Mesenteric fat pad (tissue), 1 donor: ENCODE measurements around the gene NTRK1. TPM values are rescaled to one million over a fixed set of nuclear protein-coding genes. Genes with fewer than 3 reads are reported as not detected.
"Not testable (repeated sequence)": the region's sequence is repeated elsewhere in the genome, so short reads cannot be mapped to it uniquely, and the experiment has no call there.

ENCODE experiments used
- DNase-seq: peaks from one replicate; pipeline ENCODE4 v3.0.0-alpha.2; 2020; ENCODE audit warnings: low spot score
- total RNA-seq: library from RNA; stranded (reverse); fragmentation: NEBNext Ultra II Directional; extraction: Animal tissue kit (Norgen Biotek cat#: 25700); gene quantifications from one replicate; pipeline ENCODE4 v1.2.1, GENCODE V29; 2021
- donor health status: DM: yes; HTN: yes; CAD: no.

NTRK1 gene
- total RNA-seq, 1 donor from 2014 or later: 1.8 TPM

DNA sequence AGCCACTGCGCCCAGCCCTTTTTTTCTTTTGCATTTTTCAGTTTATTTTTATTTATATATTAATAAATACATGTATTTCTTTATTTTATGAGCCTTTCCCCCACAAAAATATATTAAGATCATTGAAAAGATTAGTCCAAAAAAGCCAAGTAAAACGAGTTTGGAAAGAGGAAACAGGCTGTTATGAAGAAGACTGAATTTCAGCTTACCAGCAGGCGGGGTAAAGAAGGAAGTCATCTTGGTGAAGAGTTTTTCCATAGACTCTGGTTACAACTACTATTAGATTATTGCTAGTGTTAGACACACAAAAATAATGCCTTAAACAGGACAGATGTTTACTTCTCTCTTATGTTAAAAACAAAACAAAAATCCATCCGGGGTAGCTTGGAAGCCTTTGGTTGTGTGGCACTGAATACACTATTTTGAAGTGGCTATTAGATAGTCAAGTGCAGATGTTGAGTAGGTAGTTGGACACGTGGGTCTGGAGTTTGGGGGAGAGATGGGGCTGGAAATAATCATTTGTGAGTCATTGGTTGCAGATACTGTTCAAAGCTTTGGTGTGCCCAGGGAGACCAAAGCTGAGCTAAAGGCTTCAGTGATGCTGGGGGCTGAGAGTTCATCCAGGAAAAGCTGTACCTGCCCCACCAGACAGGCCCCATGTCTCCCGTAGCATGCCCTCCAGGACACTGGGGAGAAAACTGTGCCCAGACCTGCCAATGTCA is 51.1 kb downstream of the NTRK1 start:
- no peak for DNase-seq

DNA sequence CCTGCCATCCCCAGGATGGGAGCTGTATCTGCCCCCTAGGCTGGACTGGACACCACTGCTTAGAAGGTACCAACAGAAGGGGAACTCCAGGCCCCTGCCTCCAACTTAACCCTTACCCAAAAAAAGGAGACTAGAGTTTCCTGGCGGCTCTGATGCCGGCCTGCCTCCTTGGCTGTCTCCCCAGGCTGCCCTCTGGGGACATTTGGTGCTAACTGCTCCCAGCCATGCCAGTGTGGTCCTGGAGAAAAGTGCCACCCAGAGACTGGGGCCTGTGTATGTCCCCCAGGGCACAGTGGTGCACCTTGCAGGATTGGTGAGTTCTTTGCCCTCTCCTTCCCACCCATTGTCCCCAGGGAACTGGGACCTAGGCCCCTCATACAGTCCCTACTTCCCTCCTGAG is 51.6 kb downstream of the NTRK1 start:
- no peak for DNase-seq

DNA sequence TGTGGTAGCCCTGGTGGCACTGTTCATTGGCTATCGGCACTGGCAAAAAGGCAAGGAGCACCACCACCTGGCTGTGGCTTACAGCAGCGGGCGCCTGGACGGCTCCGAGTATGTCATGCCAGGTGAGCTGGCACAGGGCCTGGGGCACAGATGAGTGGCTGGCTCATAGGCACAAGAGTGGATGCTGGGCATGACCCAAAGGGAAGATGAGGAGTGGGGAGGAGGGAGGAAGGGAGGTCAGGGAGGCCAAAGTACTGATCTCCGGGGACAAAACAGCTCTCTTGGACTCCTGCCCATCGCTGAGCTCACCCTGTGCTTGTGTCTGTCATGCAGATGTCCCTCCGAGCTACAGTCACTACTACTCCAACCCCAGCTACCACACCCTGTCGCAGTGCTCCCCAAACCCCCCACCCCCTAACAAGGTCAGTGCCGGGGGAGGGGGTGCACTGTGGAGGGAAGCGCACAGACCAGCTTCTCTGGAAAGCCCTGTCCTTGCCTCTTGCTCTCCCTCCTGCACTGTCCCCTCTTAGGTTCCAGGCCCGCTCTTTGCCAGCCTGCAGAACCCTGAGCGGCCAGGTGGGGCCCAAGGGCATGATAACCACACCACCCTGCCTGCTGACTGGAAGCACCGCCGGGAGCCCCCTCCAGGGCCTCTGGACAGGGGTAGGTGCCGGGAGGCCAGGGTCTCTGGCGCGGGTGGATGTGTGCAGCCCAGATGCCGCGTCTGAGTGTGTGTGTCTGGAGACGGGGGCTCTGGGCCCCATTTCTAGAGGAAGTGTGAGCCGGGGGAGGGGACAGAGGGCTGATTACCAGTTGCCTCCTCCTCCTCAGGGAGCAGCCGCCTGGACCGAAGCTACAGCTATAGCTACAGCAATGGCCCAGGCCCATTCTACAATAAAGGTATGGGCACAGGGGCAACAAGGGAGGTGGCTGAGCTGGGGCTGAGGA is 52.5 kb downstream of the NTRK1 start:
- DNase-seq: no peak

DNA sequence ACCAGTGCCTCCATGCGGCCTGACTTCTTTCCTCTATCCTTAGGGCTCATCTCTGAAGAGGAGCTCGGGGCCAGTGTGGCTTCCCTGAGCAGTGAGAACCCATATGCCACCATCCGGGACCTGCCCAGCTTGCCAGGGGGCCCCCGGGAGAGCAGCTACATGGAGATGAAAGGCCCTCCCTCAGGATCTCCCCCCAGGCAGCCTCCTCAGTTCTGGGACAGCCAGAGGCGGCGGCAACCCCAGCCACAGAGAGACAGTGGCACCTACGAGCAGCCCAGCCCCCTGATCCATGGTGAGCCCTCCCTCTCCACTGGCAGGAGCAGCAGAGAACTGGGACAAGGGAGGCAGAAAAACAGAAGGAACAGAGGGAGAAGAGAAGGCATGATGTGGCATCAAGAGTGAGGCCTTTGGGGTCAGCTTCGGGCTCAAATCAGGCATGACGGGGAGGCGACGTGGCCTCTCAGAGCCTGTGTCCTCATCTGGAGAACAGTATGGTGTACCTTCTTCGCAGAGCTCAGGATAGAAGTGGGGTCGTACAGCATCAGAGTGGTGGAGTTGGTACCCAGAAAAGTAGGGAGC is 53.2 kb downstream of the NTRK1 start:
- no peak for DNase-seq

DNA sequence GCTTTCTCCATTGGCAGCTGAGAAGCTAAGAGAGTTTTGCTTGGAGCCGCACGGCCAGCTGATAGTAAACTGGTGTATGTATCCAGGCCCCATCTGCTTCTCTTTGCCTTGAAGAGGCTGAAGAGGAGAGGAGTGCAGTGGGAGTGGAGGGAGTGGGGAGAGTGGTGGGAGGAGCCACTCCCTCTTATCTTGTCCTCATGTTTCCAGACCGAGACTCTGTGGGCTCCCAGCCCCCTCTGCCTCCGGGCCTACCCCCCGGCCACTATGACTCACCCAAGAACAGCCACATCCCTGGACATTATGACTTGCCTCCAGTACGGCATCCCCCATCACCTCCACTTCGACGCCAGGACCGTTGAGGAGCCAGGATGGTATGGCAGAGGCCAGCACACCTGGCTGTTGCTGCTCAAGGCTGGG is 53.8 kb downstream of the NTRK1 start:
- DNase-seq: no peak

DNA sequence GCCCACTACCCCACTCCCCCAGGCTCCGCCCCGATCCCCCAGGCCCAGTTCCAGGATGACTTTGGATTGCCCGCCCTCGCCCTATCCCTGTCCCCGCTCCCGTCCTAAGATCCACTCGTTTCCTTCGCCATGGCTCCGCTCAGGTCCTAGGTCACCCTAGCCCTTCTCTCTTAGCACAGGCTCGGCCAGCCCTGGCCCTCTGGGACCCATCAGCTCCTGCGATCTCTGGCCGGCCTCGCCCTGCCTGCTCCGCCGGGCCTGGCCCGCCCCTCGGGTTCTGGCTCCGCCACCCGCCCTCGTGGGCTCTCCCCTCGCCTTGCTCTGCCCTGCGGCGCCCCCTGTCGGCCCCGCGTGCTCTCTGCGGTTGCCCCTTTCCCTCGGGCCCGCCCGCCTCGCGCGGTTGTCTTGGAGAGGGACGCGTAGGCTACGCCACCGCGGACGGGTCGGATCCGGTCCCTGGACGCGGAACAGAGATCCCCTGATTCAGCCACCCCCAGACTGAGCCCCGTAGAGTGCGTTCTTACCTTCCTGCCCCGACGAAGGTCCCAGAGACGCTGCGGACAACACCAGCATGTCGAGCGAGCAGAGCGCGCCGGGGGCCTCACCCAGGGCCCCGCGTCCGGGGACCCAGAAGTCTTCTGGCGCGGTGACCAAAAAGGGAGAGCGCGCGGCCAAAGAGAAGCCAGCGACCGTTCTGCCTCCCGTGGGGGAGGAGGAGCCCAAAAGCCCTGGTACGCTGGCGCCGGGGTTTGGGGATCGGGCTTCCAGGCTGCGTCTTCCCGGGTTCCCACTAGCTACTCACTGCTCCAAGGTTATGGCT is 59.8 kb downstream of the NTRK1 start, which contains the start of gene LRRC71:
LRRC71 (plus strand) TSS at position 400 of the 820 bp plus-strand sequence; CDS start at position 572, 172 bp downstream.
- peak; percentile 95 for DNase-seq

DNA sequence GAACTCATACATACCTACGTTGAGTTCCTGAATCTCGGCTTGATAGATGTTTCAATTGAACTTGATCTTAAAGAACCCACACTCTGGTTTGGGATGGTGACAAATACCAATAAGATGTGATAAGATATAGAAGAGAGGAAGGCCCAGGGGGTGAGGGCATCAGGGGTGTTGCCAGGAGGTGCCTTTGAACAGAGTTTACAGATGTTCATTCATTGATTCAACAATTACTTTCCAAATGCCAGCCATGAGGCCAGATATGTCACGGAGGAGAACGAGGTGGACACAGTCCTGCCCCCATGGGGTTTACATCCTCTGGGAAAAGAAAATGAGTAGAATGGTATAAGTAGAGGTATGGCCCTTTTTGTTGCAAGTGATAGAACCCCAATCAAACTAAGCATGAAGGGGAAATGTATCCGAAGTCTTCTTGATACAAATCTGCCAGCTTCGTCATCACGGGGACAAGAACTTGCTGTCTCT is 60.4 kb downstream of the NTRK1 start:
- no peak for DNase-seq

DNA sequence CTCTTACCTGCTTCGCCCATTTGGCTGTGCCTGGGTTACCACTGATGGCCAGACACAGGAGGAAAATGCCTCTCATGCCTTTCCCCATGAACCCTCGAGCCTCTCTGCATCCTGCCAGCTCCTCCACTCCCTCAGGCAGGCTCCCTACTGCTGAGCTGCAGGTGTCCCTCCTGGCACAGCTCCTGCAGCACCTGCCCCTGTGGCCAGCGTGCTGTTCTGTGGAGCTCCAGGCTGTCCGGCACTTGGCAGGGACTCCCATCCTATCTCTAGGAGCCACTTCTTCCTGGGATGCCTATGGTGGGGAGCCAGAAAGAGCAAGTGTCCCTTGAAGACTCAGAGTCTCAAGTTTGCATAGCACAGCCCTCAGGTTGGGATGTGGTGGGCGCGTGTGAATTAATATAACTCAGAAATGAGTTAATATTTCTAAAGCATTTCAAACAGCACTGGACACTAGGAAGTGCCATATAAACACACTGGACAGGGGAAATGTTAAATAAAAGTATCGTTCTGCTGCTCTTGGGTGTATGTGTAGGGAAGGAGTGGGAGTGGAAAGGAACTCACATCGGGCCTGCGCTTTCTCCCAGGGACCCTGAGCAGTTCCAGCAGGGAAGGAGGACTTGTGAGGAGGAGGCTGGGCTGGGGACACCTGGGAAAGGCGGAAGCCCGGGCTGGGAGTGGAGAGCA is 62.5 kb downstream of the NTRK1 start:
- DNase-seq: no peak

DNA sequence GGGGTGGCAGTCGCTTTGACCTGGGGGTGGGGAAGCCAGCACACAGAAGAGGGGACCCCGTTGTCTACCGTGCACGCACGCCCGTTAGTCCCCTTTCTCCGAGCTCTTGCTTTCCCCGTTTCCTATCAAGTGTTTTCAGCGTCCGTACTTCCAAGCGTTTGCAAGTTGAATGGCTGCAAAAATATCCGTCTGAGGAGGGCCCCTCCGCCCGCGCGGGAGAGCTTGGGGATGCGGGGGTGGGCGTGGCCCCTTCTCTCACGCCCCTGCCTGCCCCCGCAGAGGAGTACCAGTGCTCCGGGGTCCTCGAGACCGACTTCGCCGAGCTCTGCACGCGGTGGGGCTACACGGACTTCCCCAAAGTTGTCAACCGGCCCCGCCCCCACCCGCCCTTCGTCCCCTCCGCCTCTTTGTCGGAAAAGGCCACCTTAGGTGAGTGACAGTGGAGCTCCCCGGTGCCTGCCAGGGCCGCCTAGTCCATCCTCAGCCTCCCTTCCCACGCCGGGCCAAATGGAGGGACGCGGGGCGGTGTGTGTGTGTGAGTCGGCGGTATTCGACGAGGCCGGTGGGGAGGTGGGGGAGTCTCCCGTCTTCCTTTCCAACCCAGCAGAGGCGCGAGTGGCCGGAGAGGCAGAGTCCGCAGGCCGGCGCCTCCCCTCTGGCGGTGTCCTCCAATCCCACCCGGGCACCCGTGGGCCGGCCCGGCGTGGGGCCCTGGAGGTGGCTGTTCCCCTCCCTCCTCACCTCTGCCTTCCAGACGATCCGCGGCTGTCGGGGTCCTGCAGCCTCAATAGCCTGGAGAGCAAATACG is 63.2 kb downstream of the NTRK1 start:
- DNase-seq: no peak

DNA sequence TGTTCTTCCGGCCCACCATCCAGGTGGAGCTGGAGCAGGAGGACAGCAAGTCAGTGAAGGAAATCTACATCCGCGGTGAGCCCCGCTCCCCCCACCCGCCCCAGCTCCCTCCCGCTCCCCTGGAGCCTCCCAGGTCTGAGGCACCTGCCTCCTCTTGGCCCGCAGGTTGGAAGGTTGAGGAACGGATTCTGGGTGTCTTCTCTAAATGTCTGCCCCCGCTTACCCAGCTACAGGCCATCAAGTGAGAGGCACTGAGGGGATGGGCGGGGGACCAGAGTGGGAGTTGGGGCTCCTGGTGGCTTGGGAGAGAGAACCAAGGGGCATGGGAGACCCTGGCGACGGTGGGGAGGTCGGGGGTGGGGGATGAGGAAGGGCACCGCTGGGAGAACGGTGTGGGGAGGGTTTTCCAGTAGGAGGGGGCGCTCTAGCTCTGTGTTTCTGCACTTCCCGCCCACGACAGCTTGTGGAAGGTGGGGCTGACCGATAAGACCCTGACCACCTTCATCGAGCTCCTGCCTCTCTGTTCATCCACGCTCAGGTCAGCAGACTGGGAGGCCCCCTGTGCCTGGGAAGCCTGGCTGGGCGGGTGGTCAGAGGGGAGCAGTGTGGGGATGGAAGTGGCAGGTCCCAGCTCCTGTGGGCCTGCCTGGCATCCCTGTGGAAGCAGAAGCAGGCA is 64.0 kb downstream of the NTRK1 start:
- no peak for DNase-seq

DNA sequence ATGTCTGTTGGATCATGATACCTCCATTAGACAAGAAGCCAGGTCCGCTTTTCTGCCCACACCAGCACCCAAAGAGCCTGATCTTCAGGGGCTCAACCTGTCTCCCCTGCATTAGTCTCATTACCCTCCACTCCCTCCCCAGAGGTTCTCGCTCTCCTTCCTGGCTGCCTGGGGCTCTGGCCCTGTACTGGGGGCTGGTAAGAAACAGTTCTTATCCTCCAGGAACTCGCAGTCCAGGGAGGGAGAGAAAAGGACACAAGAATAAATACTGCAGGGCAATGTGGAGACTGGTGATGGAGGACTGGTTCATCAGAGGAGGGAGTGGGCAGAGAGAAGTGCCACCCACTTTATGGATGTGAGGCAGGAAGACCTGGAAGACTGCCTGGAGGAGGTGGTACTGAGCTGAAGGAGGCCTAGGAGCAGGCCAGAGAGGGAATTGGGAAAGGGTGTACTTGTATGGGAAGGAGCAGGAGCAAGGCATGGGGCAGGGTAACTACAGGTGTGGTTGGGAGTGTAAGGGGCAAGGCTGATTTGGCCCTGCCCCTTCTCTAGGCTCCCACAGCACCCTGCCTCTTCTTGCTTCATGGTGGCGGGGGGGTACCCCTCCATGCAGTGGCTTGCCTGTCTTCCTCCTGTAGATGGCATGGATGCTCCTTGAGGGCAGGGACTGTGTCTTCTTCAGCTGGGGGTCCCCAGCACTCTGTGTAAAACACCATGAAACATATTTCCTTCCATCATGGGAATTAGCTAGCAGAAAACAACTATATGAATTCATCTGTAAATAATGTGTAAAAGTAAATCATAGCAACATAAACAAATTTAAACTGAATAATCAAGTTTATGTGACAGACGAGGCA is 64.7 kb downstream of the NTRK1 start:
- no peak for DNase-seq

DNA sequence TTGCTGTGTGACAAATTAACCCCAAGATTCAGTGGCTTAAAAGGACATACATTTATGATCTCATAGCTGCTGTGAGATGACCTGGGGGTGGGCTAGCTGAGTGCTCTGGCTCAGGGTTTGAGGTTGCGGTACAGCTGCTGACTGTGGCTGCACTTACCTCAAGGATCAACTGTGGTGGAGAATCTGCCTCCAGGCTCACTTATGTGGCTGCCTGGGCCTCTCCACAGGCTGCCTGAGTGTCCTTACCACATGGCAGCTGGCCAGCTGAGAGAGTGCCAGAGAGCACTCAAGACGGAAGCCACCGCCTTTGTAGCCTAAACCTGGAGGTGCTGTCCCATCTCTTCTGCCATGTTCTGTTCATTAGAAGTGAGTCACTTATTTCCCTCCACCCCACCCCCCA is 65.5 kb downstream of the NTRK1 start:
- DNase-seq: no peak

DNA sequence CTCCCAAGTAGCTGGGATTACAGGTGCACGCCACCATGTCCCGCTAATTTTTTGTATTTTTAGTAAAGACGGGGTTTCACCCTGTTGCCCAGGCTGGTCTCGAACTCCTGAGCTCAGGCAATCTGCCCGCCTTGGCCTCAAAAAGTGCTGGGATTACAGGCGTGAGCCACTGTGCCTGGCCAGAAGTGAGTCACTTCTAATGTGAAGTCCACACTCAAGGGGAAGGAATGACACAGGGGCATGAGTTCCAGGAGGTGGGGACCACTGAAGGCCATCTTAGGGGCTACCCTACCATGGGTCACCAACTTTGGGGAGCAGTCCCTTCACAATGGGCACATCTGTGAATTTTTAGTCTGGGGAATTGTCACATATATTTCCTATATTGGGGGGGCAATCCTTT is 66.0 kb downstream of the NTRK1 start:
- not testable (repeated sequence) for DNase-seq

DNA sequence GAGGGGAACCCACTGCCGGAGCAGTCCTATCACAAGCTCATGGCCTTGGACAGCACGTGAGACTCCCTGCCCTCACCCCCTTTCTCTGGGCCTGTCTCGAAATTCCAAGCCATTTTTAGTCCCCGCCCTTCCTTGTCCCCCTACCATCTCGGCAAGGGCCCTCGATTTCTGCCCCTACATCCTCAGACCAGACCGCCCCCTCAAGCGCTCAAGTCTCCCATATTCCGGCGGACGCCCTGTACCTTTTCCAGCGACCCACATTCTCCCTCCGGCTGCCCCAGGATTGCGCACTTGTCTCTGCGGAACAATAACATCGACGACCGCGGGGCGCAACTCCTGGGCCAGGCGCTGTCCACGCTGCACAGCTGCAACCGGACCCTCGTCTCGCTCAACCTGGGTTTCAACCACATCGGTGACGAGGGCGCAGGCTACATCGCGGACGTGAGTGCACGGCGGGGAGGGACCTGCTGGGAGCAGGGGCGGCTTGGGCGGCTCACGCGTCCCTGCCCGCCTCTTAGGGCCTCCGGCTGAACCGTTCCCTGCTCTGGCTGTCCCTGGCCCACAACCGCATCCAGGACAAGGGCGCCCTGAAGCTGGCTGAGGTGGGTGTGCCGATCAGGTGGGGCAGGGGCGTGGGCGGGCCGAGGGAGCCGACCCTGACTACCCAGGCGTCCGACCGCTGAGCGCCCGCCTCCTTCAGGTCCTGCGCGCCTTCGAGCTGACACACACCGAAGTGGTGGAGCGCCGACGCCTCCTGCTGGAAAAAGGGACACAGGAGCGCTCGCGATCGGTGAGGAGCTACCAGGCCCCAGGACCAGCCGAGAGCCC is 66.8 kb downstream of the NTRK1 start:
- DNase-seq: no peak

DNA sequence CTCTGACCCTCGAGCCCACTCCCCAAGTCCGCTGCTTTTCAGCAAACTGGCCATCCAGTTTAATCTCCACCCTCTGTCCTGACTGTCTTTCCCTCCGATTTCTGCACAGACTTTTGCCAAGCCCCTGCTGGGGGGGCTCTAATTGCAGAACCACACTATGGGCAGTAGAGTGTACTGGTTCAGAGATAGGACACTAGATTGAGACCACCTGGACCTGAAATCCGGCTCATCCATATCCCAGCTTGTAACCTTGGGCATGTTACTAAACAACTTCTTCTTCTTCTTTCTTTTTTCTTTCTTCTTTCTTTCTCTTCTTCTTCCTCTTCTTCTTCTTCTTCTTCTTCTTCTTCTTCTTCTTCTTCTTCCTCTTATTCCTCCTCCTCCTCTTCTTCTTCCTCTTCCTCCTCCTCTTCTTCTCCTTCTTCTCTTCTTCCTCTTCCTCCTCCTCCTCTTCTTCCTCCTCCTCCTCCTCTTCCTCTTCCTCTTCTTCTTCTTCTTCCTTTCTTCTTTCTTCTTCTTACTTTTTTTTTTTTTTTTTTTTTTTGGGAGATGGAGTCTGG is 67.5 kb downstream of the NTRK1 start:
- DNase-seq: no peak

DNA sequence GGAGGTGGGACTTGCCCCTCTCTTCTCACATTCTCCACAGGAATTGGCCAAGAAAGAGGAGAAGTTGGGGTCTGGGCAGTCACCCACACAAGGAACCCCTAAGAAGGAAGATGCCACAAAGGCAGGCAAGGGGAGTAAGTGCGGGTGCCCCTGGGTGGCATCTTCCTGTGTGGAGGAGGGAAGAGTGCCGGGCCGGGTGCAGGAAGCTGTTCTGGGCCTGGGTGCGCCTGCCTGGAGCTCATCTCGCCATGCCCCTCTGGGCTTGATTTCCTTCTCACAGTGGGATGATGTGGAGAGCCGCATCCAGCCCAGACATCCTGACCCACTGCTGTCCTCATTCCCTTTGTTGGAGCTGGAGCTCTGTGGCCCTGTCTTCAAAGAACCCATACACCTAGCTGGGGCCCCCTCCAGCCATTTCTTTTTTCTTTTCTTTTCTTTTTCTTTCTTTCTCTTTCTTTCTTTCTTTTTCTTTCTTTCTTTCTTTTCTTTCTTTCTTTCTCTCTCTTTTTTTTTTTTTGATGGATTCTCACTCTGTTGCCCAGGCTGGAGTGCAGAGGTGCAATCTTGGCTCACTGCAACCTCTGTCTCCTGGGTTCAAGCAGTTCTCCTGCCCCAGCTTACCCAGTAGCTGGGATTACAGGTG is 69.1 kb downstream of the NTRK1 start:
- DNase-seq: no peak
